ENCODE data around the gene FBXO31.
"Not testable (repeated sequence)": the region's sequence is repeated elsewhere in the genome, so short reads cannot be mapped to it uniquely, and the experiment has no call there.

Gene FBXO31

DNA sequence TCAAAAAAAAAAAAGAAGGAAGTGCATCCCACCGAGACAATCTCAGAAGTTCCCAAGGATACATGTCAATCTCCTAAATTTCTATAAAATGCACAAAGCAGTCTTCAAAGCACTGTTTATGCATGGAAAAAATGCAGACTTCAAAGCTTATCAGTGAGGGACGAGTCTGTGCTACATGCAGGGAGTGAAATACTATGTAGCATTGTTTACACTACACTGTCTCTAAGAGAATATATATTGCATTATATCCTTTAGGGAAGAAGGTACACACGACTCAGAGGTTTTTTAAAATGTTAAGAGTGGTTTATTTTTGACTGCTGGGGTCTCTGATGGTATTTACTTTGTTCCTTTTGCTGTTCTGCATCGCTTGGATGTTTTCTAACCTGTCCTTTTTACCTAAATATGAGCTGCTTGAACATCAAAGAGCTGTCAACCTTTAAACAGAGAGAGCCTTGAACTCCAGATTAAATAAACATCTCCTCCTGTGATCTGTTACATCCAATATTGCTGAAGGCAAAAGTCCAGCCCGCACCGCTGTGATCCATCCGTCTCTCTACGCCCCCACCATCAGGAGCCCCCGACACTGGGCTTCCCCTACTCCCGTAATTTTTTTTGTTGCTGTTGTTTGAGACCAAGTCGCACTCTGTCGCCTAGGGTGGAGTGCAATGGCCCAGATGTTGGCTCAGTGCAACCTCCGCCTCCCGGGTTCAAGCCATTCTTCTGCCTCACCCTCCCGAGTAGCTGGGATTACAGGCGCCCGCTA is 1.4 kb downstream of the FBXO31 start:
- DNase-seq: no peak

DNA sequence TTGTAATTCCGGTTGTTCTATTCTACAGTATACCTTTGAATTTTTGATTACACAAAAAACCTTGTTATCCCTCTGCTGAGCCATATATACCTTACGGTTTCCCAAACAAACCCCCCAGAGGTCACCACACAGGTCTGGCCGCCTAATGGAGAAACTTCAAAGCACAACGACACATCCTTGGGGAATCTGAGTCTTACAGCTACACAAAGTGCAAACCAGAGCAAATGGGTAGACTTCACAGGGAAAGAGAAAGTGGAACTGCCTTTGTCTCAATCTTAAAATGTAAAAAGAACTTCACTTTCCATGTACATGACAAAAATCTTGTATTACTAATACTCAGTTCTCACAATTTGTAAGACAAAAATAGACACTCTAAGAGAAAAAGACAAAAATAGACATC is 2.7 kb downstream of the FBXO31 start:
- no peak for DNase-seq

DNA sequence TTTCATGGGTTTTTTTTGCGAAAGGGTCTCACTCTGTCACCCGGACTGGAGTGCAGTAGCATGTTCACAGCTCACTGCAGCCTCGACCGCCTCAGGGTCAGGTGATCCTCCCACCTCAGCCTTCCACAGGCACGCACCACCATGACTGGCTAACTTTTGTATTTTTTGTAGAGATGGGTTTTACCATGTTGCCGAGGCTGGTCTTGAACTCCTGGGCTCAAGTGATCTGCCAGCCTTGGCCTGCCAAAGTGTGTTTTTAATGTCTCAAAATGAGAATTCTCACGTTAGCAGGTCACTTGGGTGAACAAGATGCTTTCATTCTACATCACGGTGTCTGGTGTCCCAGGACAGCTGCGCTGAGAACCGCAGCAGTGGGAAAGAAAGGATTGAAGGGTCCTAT is 3.2 kb downstream of the FBXO31 start:
- no peak for DNase-seq

- not testable (repeated sequence) for DNase-seq
Measured at GRCh38 chr16:87379312-87379752, 4.2 kb downstream of the FBXO31 start.

- no peak for DNase-seq
Measured at GRCh38 chr16:87376660-87377059, 6.9 kb downstream of the FBXO31 start.

GRCh38 chr16:87375426-87376135 is 8.0 kb downstream of the FBXO31 start:
- no peak for DNase-seq

- DNase-seq: no peak
Measured at GRCh38 chr16:87374313-87374712, 9.3 kb downstream of the FBXO31 start.

DNA sequence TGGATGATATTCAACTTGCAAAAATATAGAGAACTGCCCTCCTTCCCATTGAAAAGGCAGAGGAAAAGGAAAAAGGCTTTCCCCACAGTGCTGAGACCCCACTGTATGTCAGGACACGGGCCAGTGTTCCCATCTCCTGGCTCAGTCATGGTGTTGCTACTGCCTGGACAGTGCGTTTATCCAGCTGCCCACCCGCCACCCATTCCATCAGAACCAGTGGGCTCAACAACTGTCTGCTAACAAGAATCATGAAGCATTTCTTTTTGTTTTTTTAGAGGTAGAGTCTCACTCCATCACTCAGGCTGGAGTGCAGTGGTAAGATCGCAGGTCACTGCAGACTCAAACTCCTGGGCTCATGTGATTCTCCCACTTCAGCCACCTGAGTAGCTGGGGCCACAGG is 11.3 kb downstream of the FBXO31 start:
- no peak for DNase-seq

DNA sequence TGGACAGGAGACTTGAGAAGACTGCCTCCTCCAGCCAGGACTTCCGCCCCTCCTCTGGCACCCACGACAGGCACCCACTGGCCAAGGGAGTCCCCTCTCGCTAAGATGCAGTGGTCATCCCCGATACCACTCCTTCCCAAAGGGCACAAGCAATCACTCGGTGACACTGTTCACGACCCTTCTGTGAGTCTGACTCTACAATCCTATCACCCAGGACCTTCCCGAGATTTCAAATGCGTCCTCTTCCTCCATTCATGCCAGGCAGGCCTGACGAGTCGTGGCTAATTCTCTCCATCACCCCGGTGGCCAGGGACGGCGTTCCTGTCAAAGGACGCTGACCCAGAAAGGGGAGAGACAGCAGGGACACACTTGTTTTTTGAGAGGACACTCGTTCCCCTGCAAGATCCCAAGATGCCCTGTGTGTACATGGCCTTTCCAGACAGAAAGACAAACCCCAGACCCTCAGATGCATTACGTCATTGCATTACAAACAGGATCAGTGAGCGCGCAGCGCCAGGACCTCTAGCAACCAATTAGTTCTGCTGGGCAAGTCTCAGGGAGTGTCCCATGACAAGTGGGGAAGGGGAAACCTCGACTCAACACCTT is 12.2 kb downstream of the FBXO31 start:
- DNase-seq: no peak

DNA sequence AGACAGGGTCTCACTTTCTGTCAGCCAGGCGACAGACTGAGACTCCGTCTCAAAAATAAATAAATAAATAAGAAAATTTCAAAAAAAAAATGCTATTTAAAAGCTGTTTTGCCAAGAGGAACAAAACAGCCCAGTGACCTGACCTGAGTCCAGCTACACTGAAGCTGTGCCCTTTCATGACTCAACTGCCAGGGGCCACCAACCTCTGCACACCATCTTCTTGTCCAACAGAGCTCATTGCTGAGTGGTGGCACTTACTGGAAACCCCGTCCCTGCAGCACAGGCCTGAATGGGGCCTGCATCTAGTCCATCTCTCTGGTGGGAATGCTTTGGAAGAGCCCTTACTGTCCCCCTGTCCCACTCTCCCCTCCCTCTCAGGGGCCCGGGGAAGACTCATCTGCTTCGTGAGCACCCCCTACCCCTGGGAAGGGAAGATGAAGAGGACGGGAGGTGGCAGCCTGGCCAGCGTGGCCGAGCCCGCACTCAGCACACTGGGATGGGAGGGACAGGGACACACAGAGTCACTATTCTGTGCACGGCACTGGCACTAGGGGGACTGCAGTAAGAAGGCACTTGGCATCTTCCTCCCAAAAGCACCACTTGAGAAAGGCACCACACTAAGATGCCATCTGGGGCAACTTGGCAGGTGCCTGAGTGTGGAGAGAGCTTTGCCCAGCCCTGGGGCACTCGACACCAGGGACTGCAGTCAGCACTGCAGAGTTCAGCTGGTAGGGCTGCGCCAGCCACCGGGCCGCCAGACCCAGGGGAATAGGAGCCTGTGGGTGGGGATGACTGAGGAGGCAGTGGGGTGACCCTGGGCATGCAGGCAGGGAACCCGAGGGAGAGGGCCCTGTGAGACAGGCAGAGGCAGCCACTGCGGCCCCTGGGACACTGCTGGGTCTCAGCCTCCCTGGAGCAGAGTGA is 13.5 kb downstream of the FBXO31 start:
- no peak for DNase-seq

DNA sequence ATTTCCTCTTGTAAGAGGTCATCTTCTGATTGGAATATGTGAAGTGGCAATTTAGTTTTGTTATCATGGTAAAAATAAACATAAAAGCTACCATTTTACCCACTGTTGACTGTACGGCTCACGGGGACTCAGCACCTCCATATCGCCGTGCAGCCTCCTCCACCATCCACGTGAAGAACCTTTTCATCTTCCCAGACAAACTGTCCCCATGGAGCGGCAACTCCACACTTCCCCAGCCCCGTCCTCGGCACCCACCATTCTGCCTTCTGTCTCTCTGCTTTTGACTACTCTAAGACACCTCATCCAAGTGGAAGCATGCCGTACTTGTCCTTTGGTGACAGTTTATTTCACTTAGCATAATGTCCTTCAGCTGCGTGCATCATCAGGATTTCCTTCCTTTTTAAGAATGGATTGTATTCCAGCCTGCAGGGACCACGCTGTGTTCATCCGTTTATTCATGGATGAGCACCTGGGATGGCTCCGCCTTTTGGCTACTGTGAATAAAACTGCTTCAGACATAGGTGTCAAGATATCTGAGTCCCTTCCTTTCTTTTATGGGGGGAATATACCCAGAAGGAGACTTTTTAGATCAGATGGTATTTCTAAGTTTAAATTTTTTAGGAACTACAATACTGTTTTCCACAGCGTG is 14.3 kb downstream of the FBXO31 start:
- no peak for DNase-seq

DNA sequence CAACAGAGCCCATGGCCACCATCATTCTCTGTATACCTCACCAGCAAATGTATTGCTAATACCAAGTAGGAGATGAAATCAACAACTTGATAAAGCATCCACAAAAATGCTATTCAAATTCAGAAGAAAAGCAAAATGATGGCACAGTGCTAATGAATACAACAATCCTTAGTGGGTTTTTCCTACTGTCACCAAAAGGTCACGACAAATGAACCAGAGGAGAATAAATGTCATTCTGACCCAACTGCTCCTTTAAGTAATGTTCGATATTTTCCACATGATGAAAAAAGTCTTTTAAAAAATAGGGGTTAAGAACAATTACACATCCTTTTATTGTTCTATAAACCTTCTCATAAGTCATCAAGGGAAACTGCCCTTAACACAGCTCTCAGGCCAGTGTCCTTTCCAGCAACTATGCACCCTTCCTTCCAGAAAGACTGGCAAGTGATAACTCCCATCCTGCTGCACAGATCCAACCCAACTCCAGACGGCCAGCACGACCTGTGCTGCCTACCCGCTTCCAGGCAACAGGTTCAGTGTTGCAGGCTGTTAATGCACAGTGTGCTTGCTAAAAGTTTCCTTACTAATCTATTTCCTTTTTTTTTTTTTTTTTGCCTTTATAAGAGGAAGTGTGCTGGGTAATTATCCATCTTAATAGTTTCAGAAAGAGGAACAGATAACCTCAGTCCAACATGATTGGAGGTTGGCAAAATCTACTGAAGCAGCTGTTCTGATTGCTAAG is 15.4 kb downstream of the FBXO31 start:
- DNase-seq: no peak

DNA sequence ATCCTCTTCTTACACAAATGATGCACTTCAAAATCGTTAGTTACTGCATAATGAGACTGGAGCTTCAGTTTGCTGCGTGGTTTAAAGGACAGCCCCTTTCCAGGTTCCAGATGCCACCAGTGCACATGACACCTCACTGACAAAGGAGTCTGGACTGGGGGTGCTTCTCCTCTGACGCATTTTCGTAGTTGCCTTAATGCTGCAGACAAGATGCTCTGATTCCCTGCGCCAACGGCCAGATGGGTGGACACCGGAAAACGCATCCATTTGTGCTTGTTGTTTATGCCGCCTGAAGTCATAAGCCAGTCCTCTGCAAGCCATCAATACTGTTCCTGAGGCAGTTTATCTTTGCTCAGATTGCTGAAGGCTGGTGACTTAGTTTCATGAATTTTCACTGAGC is 16.0 kb downstream of the FBXO31 start:
- no peak for DNase-seq

- DNase-seq: no peak
Measured at GRCh38 chr16:87366930-87367329, 16.6 kb downstream of the FBXO31 start.

GRCh38 chr16:87366288-87366687 is 17.3 kb downstream of the FBXO31 start:
- DNase-seq: no peak

DNA sequence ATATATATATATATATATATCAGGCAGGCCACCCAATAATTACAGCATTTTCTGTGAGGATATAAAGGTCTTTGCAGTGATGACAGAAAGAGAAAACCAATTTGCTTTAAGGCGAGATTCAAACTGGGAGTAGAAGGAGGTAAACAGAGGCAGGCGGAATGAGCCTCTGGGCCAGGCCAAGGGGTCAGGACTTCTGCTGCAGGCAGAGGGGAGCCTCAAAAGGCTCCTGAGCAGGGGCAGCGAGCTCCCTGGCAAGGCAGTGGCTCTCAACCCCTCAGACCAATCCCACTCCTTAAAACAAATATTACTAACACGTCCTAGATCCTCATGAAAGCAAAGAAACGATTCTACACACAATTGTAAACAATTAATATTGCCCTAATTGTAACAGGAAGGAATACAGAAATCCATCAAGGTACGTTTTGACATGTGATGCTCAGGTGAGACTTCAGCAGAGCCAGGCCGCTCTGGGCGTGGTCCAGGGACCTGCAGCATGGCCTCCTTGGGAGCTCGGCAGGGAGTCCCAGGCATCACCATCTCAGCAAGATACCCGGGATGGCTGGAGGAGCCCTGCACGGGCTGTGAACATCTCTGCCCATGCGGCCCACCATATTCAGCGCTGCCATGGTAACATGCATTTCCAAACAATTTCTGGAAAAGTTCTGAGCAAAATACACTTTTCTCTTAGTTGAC is 18.4 kb downstream of the FBXO31 start:
- DNase-seq: no peak

GRCh38 chr16:87363771-87364455 is 19.7 kb downstream of the FBXO31 start:
- DNase-seq: no peak

DNA sequence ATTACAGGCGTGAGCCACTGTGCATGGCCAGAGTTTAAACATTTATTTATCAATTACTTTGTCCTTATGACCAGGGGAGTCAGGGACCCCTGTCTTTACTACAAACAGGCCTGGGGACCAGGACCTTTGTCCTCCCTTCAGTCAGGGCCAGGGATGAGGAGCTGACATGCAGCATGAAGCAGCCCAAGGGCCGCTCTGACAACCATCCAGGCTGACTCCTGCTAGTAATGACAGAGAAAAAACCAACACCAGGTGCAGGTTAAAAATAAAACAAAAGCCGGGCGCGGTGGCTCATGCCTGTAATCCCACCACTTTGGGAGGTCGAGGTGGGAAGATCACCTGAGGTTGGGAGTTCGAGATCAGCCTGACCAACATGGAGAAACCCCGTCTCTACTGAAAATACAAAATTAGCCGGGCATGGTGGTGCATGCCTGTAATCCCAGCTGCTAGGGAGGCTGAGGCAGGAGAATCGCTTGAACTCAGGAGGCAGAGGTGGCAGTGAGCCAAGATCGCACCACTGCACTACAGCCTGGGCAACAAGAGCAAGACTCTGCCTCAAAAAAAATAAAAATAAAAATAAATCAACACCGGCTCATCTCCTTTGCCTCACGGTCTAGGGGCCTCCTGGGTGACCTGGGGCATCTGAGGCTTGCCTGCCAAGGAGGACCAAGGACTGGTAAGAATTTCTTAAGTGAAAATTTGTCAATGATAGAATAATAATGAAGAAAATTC is 20.6 kb downstream of the FBXO31 start:
- not testable (repeated sequence) for DNase-seq

- no peak for DNase-seq
Measured at GRCh38 chr16:87361916-87362619, 21.5 kb downstream of the FBXO31 start.

Measured in GF-D8 (cell line).